Neural progenitor cell (in vitro differentiated cells): ENCODE measurements around the gene GRB2. TPM values are rescaled to one million over a fixed set of nuclear protein-coding genes. Genes with fewer than 3 reads are reported as not detected.
A peak's percentile ranks its signal among the peaks of the same experiment; 100 is the strongest.

Experiments
- DNase-seq: peaks from one replicate; pipeline ENCODE4 v3.0.0-alpha.2; 2016; ENCODE audit warnings: low spot score
- H2AFZ ChIP-seq: fragments of 200-600 bp; sonication (generic); replicated peaks from 2 replicates; pipeline ENCODE4 v1.6.1; 2016; ENCODE audit warnings: antibody characterized with exemption
- H3F3A ChIP-seq: fragments of 200-600 bp; sonication (generic); 2 replicates; pipeline ENCODE4 v1.6.1; 2016; ENCODE audit warnings: antibody characterized with exemption, low read depth
- H3K27ac ChIP-seq: fragments of 200-600 bp; sonication (generic); 2 replicates; pipeline ENCODE4 v1.5.1; 2016; ENCODE audit warnings: mild to moderate bottlenecking
- H3K27me3 ChIP-seq: fragments of 200-600 bp; sonication (generic); 2 replicates; pipeline ENCODE4 v1.6.1; 2016; ENCODE audit warnings: mild to moderate bottlenecking, moderate library complexity
- H3K36me3 ChIP-seq: fragments of 200-600 bp; sonication (generic); 2 replicates; pipeline ENCODE4 v1.5.1; 2016
- H3K4me1 ChIP-seq: fragments of 200-600 bp; sonication (generic); 2 replicates; pipeline ENCODE4 v1.6.1; 2016; ENCODE audit warnings: mixed run types
- H3K4me2 ChIP-seq: fragments of 200-600 bp; sonication (generic); 2 replicates; pipeline ENCODE4 v1.6.1; 2016
- H3K4me3 ChIP-seq: fragments of 200-600 bp; sonication (generic); 2 replicates; pipeline ENCODE4 v1.5.1; 2016
- H3K79me2 ChIP-seq: fragments of 200-600 bp; sonication (generic); 2 replicates; pipeline ENCODE4 v1.6.1; 2016; ENCODE audit warnings: low read depth
- H3K9ac ChIP-seq: fragments of 200-600 bp; sonication (generic); 2 replicates; pipeline ENCODE4 v1.6.1; 2016
- H3K9me3 ChIP-seq: fragments of 200-600 bp; sonication (generic); 2 replicates; pipeline ENCODE4 v1.5.1; 2016; ENCODE audit warnings: low read depth
- H4K20me1 ChIP-seq: fragments of 200-600 bp; sonication (generic); 2 replicates; pipeline ENCODE4 v1.6.1; 2016; ENCODE audit warnings: low read depth
- H3K27ac Mint-ChIP-seq: 3 replicates; pipeline ENCODE4 v1.8.0; 2021; ENCODE audit warnings: mixed read lengths
- H3K27me3 Mint-ChIP-seq: 2 replicates; pipeline ENCODE4 v1.8.0; 2022; ENCODE audit warnings: low read depth, mild to moderate bottlenecking, inconsistent platforms, moderate library complexity, mixed read lengths; ENCODE audit not compliant: insufficient read depth
- H3K36me3 Mint-ChIP-seq: 3 replicates; pipeline ENCODE4 v1.8.0; 2021; ENCODE audit warnings: mixed read lengths
- H3K4me1 Mint-ChIP-seq: 3 replicates; pipeline ENCODE4 v1.8.0; 2021; ENCODE audit warnings: mixed read lengths
- H3K4me3 Mint-ChIP-seq: 3 replicates; pipeline ENCODE4 v1.8.0; 2021; ENCODE audit warnings: mild to moderate bottlenecking, moderate library complexity, mixed read lengths
- H3K9me3 Mint-ChIP-seq: 3 replicates; pipeline ENCODE4 v1.8.0; 2020; ENCODE audit warnings: mixed read lengths
- EZH2 ChIP-seq: fragments of 200-600 bp; sonication (generic); IDR thresholded peaks from 2 replicates; pipeline ENCODE4 v1.6.1; 2017; ENCODE audit warnings: antibody characterized with exemption, mild to moderate bottlenecking, moderate library complexity
- EZH2phosphoT487 ChIP-seq: fragments of 200-600 bp; sonication (generic); IDR thresholded peaks from 2 replicates; pipeline ENCODE4 v1.6.1; 2017; ENCODE audit warnings: antibody characterized with exemption
- total RNA-seq: library from RNA; depleted of rRNA; stranded (reverse); fragments of >200 nt; gene quantifications from 2 replicates; pipeline ENCODE4 v1.2.3, GENCODE V29; 2015; ENCODE audit warnings: low replicate concordance
- TF ChIP-seq, protein P1 (sequence below): fragments of 200-600 bp; sonication (generic); IDR thresholded peaks from 2 replicates; pipeline ENCODE4 v1.5.1; 2017; ENCODE audit warnings: antibody characterized with exemption, mild to moderate bottlenecking

Gene GRB2
- total RNA-seq, 1 donor from 2014 or later: 72.5 TPM

DNA sequence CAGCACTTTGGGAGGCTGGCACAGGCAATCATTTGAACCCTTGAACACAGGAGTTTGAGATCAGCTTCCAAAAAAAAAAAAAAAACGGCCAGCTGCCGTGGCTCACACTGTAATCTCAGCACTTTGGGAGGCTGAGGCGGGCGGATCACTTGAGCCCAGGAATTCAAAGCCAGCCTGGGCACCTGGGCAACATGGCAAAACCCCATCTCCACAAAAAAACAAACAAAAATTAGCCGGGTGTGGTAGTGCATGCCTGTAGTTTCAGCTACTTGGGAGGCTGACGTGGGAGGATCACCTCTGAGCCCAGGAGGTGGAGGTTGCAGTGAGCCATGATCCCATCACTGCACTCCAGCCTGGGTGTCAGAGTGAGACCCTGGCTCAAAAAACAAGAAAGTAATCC, 39.0 kb downstream of the GRB2 start:
- no peak overlapping the region for H3K27ac Mint-ChIP-seq
- TF ChIP-seq, protein P1, sequence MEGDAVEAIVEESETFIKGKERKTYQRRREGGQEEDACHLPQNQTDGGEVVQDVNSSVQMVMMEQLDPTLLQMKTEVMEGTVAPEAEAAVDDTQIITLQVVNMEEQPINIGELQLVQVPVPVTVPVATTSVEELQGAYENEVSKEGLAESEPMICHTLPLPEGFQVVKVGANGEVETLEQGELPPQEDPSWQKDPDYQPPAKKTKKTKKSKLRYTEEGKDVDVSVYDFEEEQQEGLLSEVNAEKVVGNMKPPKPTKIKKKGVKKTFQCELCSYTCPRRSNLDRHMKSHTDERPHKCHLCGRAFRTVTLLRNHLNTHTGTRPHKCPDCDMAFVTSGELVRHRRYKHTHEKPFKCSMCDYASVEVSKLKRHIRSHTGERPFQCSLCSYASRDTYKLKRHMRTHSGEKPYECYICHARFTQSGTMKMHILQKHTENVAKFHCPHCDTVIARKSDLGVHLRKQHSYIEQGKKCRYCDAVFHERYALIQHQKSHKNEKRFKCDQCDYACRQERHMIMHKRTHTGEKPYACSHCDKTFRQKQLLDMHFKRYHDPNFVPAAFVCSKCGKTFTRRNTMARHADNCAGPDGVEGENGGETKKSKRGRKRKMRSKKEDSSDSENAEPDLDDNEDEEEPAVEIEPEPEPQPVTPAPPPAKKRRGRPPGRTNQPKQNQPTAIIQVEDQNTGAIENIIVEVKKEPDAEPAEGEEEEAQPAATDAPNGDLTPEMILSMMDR: no peak
- TF ChIP-seq EZH2phosphoT487 (no peak), EZH2 (no peak)
- peaks cover 52% of the 10 kb centered on the region for H3F3A ChIP-seq

DNA sequence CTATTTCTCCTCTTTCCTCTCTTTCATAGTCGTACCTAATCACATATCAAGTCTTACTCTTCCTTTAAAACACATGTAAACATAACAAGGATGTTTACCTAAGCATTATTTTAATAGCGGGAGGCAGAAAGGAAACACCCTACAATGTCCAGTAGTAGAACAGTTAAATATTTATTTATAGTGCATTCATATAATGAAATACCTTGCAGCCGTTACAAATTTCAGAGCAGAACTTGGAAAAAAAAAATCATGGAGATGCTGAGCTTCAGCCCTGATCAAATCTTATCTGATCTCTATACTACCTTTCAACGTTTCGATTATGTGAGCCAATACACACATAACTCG, 39.6 kb downstream of the GRB2 start:
- Histone ChIP-seq H3K4me3 (no peak overlapping the region), H2AFZ (no peak overlapping the region), H3K79me2 (peaks cover 97% of the 10 kb centered on the region), H4K20me1 (peaks cover 100% of the 10 kb centered on the region), H3K27ac (no peak overlapping the region), H3F3A (peaks cover 52% of the 10 kb centered on the region), H3K36me3 (no peaks in the 10 kb centered on the region), H3K27me3 (no peaks in the 10 kb centered on the region), H3K9ac (no peak overlapping the region), H3K4me2 (peak overlapping the region; percentile 66), H3K4me1 (peaks cover 29% of the 10 kb centered on the region), H3K9me3 (no peaks in the 10 kb centered on the region)
- no peak for DNase-seq
- Mint-ChIP-seq H3K27ac (no peak overlapping the region), H3K27me3 (no peaks in the 10 kb centered on the region), H3K36me3 (peaks cover 1% of the 10 kb centered on the region), H3K4me3 (no peak overlapping the region), H3K4me1 (peaks cover 40% of the 10 kb centered on the region), H3K9me3 (no peaks in the 10 kb centered on the region)
- TF ChIP-seq EZH2phosphoT487 (no peak), EZH2 (no peak)
- TF ChIP-seq, protein P1: no peak

More for the DNA sequence above, 39.0 kb downstream of the GRB2 start:
- Mint-ChIP-seq H3K4me1 (peaks cover 44% of the 10 kb centered on the region), H3K4me3 (no peak overlapping the region), H3K36me3 (peaks cover 1% of the 10 kb centered on the region), H3K9me3 (no peaks in the 10 kb centered on the region), H3K27me3 (no peaks in the 10 kb centered on the region)
- Histone ChIP-seq H3K9me3 (no peaks in the 10 kb centered on the region), H3K4me2 (peak overlapping the region; percentile 66), H3K36me3 (no peaks in the 10 kb centered on the region), H3K27ac (no peak overlapping the region), H3K9ac (no peak overlapping the region), H2AFZ (no peak overlapping the region), H3K4me1 (peaks cover 30% of the 10 kb centered on the region), H4K20me1 (peaks cover 100% of the 10 kb centered on the region), H3K27me3 (no peaks in the 10 kb centered on the region), H3K79me2 (peaks cover 97% of the 10 kb centered on the region), H3K4me3 (no peak overlapping the region)
- DNase-seq: no peak

DNA sequence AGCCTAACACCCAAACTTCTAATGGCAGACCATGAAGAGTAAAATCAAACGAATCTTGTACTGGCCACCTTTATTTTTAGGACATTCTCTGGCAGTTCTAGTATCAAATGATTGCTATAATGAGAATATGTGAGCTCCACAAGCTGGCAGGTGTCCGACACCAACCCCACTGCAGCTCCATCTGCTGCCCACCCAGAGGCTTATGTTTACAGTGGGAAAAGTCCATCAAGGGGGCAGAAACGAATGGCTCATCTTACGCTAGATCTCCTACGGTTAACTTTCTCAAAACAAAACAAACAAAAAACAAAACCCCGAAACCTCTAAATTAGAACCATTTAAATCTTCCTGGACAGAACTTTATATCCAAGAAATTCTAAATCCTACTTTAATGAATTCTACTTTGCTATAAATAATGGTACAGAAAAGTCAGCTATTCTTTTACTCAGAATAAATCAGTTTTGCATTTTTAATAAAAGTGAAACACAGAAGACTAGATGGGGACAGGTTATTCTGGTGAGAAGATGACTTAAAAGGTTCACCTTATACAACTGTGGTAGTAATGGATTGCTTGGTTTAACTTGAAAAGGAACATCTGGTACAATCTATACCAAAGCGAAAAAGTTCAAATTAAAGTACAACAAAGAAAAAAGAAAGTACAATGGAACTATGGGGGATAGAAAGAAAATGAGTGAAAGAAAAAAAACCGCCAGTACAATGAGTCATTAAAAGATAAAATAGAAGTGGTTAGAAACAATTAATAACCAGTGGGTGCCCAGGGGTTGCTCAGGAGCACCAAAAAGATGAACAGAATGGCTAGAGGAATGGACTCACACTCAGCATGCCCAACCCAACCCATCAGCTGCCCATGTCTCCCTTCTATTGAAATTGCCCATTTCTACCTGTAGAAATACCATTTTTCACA, 40.2 kb downstream of the GRB2 start:
- H3K79me2 ChIP-seq: peaks cover 97% of the 10 kb centered on the region
- H3K4me1 Mint-ChIP-seq: peaks cover 40% of the 10 kb centered on the region
- peaks cover under 1% of the 10 kb centered on the region for H3K36me3 Mint-ChIP-seq
- peaks cover 100% of the 10 kb centered on the region for H4K20me1 ChIP-seq
- peak overlapping the region; percentile 66 for H3K4me2 ChIP-seq
- no peak overlapping the region for H2AFZ ChIP-seq
- H3K36me3 ChIP-seq: no peaks in the 10 kb centered on the region
- no peak overlapping the region for H3K9ac ChIP-seq
- no peak overlapping the region for H3K27ac Mint-ChIP-seq
- peaks cover 29% of the 10 kb centered on the region for H3K4me1 ChIP-seq
- H3K4me3 Mint-ChIP-seq: no peak overlapping the region
- peak; percentile 21 for DNase-seq
- peak overlapping the region; percentile 9 for H3K4me3 ChIP-seq
- TF ChIP-seq, protein P1: no peak
- no peak for TF ChIP-seq EZH2
- TF ChIP-seq EZH2phosphoT487: no peak
- H3K27me3 ChIP-seq: no peaks in the 10 kb centered on the region
- no peaks in the 10 kb centered on the region for H3K9me3 ChIP-seq
- no peaks in the 10 kb centered on the region for H3K27me3 Mint-ChIP-seq
- no peaks in the 10 kb centered on the region for H3K9me3 Mint-ChIP-seq
- H3F3A ChIP-seq: peaks cover 46% of the 10 kb centered on the region
- H3K27ac ChIP-seq: peak overlapping the region; percentile 10
